Esophagus (tissue), 2 donors: ENCODE data around the gene TOP3A. TPM values are rescaled to one million over a fixed set of nuclear protein-coding genes. Genes with fewer than 3 reads are reported as not detected.

Experiments
- polyA plus RNA-seq, 2 donors: library from polyadenylated mRNA; stranded (reverse); fragments of 200-250 nt; gene quantifications; one replicate each; pipeline ENCODE4 v1.2.3, GENCODE V29; 2013
- donor health status: healthy with polysubstance abuse.
- donor health status: Bipolar disorder and iron deficiency.

The TOP3A gene
- polyA plus RNA-seq, 2 donors, result 9.4 to 14.6 TPM

Other genes with a start within 250 kb of the TOP3A start
- gene DRG2, start 227.0 kb downstream of the TOP3A start, polyA plus RNA-seq, result 10 to 100 TPM; 29.8 to 35.0 TPM
- under 1 TPM; 0.51 to 0.68 TPM for gene MYO15A, start 206.2 kb downstream of the TOP3A start, polyA plus RNA-seq
- 10 to 100 TPM; 19.4 to 20.4 TPM for gene ALKBH5, start 131.2 kb downstream of the TOP3A start, polyA plus RNA-seq
- gene LLGL1, start 89.4 kb downstream of the TOP3A start, polyA plus RNA-seq, result 10 to 100 TPM; 11.4 to 12.5 TPM
- 100 to 1,000 TPM; 218 to 258 TPM for gene FLII, start 56.3 kb downstream of the TOP3A start, polyA plus RNA-seq
- gene MIEF2, start 54.3 kb downstream of the TOP3A start, polyA plus RNA-seq, result 10 to 100 TPM in 1 of 2 donors, 1 to 10 TPM in 1; 7.6 to 11.4 TPM
- gene SMCR8, start 299 bp upstream of the TOP3A start, polyA plus RNA-seq, result 1 to 10 TPM; 3.2 to 3.6 TPM
- 10 to 100 TPM; 70.8 to 73.6 TPM for gene SHMT1, start 48.6 kb upstream of the TOP3A start, polyA plus RNA-seq
- gene EVPLL, start 62.8 kb upstream of the TOP3A start, polyA plus RNA-seq, result 10 to 100 TPM; 14.4 to 21.5 TPM
- gene LGALS9C, start 161.8 kb upstream of the TOP3A start, polyA plus RNA-seq, result 10 to 100 TPM; 13.4 to 28.2 TPM